Activated naive CD4-positive, alpha-beta T cell (primary cell): ENCODE results near the gene DMRTC2.

Source experiments
- DNase-seq, 4 experiments: peaks; one replicate each; lab custom pipeline; 2025; lab: John Stamatoyannopoulos, UW

Gene DMRTC2

DNA sequence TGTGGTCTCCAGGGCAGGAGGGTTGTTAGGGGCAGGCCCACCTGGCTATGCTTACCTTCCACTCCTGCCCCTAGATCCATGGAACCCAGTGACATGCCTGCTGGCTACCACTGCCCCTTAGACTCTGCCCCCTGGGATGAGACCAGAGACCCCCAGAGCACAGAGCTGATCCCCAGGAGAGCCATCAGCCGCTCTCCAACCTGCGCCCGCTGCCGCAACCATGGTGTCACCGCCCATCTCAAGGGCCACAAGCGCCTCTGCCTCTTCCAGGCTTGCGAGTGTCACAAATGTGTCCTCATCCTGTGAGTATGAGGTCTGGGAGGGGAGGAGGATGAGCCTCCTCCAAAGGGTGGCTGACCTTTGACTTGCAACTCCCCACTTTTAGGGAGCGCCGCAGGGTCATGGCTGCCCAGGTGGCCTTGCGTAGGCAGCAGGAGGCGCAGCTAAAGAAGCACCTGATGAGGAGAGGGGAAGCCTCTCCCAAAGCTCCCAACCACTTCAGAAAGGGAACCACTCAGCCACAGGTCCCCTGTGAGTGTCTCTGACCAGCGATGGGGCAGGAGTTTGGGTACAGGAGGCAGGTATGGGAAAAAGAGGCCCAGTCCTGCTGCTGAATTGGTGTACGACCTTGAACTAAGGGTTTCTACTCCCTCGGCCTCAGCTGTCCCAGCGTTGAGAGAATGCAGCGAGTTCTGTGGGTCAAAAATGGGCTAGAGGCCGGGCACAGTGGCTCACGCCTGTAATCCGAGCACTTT, 2.7 kb downstream of the DMRTC2 start:
- DNase-seq: no peak

- no peak for DNase-seq
Measured at GRCh38 chr19:41848666-41849065, 3.8 kb downstream of the DMRTC2 start.

DNA sequence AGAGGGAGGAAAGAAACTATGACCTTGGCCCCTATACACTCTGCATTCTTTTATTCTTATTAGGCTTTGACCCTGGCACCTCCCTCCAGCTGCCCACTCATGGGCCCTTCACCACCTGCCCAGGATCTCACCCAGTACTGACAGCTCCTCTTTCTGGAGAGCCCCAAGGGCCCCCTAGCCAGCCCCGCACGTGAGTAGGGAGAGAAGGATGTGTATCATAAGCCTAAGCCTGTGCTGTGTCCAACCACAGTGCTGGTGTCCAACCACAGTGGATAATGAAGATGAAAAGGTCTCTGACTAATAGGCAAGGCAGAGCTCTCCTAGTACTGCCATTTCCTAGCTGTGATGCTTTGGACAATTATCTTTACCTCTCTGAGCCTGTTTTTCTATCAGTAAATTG, 4.2 kb downstream of the DMRTC2 start:
- no peak for DNase-seq

GRCh38 chr19:41850381-41850780, 5.5 kb downstream of the DMRTC2 start:
- DNase-seq: no peak

- DNase-seq: no peak
Measured at GRCh38 chr19:41851456-41851855, 6.6 kb downstream of the DMRTC2 start.

GRCh38 chr19:41853344-41853743, 8.5 kb downstream of the DMRTC2 start:
- DNase-seq: no peak

DNA sequence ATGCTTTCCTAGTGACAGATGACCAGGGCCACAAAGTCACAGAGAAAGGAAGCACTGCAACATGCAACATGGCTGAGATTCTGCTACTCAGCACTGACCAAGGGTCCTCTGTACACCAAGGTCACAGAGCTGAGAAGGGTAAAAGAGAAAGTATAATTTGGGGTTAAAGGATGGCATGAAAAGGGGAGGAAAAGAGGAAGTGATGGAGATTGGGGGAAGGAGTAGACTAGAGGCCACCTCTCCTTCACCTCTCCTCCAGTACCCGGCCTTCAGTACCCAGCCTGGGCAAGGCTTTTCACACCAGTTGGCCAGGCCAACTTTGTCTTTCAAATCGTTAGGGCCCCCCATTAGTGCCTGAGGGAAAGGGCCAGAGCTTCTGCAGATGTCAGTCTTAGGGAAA, 8.9 kb downstream of the DMRTC2 start:
- DNase-seq: no peak

DNA sequence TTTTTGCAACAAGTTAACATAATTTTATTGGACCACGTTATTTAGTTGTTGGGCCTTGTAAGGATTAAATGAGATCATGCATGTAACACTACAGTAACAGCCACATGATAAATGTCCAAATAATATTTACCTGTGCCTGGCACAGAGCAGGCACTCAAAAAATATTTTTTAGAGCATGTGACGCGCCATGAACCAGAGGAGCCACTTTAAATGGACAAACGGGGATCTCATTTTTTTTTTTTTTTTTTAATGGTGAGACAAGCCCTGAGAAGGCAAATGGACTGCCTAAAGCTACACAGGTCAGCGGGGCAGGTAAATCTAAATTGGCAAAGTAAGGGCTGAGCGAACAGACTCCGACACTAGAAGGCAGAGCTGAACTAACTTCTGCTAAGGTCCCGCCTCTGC, 14.4 kb downstream of the DMRTC2 start:
- no peak for DNase-seq

DNA sequence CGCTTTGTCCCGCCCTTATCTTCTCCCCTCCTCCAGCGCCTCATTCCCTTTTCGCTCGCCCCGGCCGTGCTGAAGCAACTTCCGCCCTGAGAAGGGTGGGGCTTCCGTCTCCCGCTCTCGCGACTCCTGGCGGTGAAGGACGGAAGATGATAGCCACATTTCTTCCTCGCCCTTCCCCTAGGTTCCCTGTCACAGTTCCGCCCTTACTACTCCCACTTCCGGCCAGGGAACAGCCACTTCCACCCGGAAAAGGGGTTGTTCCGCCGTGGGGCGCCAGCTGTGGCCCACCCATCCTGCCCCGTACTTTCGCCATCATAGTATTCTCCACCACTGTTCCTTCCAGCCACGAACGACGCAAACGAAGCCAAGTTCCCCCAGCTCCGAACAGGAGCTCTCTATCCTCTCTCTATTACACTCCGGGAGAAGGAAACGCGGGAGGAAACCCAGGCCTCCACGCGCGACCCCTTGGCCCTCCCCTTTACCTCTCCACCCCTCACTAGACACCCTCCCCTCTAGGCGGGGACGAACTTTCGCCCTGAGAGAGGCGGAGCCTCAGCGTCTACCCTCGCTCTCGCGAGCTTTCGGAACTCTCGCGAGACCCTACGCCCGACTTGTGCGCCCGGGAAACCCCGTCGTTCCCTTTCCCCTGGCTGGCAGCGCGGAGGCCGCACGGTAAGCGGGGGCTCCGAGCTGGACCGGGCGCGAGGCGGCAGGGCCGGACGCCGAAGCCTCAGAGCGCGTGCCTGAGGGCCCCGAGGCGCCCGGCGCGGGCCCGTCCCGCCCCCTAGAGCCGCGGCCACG, 15.0 kb downstream of the DMRTC2 start, which contains the start of gene RPS19:
Gene RPS19, plus strand, starts transcription at position 638 of the 801 bp plus-strand sequence. CDS start 520 bp downstream, outside the sequence.
- DNase-seq: peak; percentile 93 to 97 (median 96)

- DNase-seq: no peak
Measured at GRCh38 chr19:41860419-41861115, 15.7 kb downstream of the DMRTC2 start.

DNA sequence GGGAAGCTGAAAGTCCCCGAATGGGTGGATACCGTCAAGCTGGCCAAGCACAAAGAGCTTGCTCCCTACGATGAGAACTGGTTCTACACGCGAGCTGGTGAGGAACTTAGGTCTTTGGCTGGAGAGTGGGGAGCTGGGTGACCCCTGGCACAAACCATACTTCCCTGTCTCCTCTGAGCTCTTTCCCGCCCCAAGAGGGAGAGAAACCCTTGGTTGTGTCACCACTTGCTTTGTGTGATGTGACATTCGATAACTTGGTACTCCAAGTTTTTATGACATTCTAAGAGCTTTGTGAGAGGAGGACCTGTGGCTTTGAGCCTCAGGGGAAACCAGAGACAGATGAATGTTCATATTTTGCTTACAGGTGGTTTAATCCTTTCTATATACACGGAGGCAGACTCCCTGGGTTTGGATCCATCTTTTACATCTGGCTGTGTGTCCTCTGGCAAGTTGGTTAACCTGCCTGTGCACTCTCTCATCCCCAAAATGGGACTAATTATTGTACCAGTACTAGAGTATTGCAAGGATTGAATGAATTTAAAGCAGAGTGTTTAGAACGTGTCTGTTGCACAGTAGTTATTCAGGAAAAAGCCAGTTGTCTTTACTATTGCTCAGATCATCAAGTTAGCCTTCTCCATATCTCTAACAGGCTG, 16.4 kb downstream of the DMRTC2 start:
- no peak for DNase-seq

GRCh38 chr19:41861846-41862245, 17.0 kb downstream of the DMRTC2 start:
- DNase-seq: no peak

DNA sequence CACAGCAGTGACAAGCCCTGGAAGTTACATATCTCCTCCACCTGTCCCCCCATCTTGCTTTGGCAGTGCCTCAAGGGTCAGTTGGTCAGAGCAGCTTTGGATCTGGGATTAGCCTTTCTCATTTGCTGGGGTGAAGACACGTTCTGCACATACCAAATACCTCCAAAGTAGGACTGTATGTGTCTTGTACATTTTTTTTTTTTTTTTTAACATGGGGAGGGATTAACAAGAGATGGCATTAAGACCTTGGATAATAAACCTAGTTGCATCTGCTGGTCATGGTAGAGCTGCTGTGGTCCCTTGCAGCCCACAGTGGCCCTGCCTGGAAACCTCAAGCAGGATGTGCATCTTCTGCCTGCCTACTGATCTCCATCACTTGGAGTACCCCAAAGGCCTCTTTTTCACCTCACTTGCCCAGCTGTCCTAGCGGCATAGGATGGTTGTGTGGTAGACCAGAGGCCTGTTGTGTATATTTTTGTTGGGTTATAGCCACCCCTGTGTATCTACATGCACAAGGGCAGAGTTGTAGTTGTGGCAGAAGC, 17.7 kb downstream of the DMRTC2 start:
- no peak for DNase-seq

DNA sequence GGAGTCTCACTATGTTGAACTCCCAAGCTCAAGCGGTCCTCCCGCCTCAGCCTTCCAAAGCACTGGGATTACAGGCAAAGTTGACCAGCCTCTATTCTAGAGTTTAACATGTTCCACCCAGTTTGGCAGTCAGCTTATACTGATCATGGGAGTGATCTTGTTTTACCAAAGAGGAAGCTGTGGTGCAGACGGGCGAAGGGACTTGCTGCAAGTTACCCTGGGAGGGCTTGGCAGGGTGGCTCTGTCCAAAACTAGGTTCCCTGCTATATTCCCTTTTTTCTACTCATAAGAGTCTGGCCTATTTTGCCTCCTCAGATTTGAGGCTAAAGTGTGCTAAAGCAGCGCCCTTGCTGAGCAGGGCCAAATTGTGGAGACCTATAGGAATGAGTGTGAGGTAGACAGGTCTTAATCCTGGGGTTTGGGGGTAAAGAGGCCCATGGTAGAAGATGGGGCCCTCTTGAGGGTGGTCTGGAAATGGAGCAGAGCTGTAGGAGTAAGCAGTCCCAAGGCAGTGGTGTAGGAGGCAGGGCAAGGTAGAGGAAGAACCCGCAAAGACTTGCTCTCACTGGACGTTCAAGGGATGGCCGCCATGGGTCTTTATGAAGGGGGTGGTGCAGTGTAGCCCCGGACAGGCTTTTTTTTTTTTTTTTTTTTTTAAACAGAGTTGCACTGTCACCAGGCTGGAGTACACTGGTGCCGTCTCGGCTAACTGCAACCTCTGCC, 18.5 kb downstream of the DMRTC2 start:
- no peak for DNase-seq

DNA sequence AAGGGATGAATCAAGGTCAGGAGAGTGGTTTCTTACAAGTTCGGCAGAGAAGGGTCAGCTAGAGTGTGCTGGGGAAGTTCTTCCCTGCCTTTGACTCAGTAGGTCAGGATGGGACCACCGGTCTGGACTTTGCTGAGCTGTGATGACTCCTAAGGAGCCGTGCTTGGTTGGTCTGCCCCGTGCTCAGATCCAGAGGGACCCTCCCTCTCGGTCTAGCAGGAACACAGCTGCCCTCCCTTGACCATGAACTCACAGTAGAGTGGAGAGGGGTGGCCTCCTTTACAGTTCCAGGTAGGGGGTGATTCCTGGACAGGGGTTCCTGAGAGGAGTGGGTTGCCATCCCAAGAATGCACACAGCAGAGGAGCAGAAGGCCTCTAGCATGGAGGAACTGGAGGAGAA, 19.5 kb downstream of the DMRTC2 start:
- DNase-seq: no peak

GRCh38 chr19:41866284-41866683, 21.4 kb downstream of the DMRTC2 start:
- DNase-seq: no peak

DNA sequence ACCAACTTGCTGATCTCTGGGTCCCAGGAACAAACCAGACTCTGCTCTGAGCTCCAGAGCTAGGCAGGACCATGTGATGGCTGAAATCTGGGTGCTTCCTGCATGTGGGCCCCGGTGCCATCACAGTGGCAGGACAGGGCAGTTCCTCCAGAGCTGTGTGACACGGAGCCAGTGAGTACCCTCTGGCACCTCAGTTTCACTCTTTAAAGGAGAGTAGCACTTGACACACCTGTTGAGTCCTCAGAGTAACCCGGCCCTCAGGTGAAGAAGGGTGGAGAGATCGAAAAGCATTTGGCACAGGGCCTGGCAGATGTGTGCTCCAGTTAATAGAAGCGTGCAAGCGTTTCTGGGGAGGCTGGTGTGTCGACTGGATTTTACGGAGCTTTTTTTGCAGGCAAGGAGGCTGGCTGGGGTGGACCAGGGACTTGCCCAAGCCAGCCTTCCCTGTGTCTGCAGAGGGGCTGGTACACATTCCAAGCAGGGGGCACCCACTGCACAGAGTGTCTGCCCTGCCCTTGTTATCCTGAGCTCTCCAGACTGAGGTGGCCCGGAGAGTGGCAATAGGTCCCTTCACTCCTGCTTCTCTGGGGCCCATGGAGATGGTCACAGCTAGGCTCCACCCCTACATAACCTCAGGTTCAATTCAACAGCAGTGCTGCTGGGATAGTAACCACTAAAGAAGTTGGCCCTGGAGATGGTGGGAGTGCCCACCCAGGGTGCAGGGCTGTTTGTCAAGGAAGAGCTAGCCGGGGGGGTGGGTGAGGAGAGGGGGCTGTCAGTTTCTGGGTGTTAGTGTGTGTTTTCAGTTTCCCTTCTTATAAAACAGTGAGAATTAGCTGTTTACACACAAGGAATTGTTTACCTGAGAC, 23.5 kb downstream of the DMRTC2 start:
- DNase-seq: no peak

DNA sequence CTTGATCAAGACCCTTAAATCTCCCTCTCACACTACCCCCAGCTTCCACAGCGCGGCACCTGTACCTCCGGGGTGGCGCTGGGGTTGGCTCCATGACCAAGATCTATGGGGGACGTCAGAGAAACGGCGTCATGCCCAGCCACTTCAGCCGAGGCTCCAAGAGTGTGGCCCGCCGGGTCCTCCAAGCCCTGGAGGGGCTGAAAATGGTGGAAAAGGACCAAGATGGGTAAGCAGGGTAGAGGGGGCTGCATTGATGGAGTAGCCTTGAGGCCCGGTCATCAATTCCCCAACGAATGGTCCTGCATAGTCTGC, 24.1 kb downstream of the DMRTC2 start:
- DNase-seq: no peak

GRCh38 chr19:41869374-41869955, 24.6 kb downstream of the DMRTC2 start:
- no peak for DNase-seq

- DNase-seq: no peak
Measured at GRCh38 chr19:41870401-41870873, 25.6 kb downstream of the DMRTC2 start.
